ENCODE results near the gene COL9A3. TPM values are rescaled to one million over a fixed set of nuclear protein-coding genes. Genes with fewer than 3 reads are reported as not detected.

COL9A3 gene
- total RNA-seq, 4 donors from 2014 or later = 8.8 to 29.9 (median 14.3) TPM

DNA sequence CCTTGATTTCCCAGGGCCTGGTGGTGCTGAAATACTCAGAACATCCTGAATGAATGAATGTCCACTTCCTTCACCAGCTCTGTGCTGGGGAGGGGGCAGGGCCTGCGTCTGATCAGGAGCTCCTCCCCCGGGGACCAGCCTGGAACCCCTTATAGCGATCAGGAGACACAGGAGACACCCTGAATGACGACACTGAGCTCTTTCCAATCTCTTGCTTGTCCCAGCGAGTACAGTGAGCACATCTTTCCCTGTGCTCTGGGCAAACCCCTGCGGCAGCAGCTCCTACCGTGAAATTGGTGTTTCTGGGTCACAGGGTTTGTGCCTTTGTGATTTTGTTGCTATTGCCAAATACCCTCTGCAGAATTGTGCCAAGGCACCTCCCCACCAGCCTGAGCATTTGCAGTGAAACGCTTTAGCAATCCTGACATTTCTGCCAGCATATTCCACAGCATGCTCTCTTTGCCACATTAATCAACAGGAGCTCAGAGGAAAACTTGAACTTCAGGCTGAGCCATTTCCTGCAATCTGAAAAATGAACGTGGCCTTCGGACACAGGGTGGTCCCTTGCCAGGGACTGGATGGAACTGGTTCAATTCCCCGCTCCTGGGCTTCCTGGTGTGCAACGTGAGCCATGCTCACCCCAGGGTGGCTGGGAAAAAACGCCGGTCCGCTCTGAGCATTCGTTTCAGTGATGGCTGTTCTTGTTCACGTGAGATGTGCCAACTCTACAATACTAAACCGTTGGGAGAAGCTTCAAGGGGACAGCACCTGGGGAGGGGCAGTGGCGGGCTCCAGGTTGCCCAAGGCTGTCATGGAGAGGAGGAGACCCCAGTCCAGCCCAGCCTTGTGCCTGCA lies 43.6 kb upstream of the COL9A3 start:
- H3K27ac ChIP-seq = peak overlapping the region in 2 of 4 donors; percentile 48 to 61
- H3K4me1 ChIP-seq = peaks cover 0 to 35% (median 3%) of the 10 kb centered on the region in 3 donors
- TF ChIP-seq, protein P1, sequence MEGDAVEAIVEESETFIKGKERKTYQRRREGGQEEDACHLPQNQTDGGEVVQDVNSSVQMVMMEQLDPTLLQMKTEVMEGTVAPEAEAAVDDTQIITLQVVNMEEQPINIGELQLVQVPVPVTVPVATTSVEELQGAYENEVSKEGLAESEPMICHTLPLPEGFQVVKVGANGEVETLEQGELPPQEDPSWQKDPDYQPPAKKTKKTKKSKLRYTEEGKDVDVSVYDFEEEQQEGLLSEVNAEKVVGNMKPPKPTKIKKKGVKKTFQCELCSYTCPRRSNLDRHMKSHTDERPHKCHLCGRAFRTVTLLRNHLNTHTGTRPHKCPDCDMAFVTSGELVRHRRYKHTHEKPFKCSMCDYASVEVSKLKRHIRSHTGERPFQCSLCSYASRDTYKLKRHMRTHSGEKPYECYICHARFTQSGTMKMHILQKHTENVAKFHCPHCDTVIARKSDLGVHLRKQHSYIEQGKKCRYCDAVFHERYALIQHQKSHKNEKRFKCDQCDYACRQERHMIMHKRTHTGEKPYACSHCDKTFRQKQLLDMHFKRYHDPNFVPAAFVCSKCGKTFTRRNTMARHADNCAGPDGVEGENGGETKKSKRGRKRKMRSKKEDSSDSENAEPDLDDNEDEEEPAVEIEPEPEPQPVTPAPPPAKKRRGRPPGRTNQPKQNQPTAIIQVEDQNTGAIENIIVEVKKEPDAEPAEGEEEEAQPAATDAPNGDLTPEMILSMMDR (IDR thresholded peaks at IDR 0.05) = no peak
- TF ChIP-seq POLR2A (IDR thresholded peaks at IDR 0.05) (no peak), POLR2AphosphoS5 (IDR thresholded peaks at IDR 0.05) (peak; percentile 75), EP300 (IDR thresholded peaks at IDR 0.05) (no peak)
- 41% methylated on average over 11 of the region's 19 CpGs; no CpG with 5 or more reads in 1 of the 2 donors for WGBS, 2 donors (ENCODE audit: low coverage in 1 of 2)
- peak; percentile 68 for ATAC-seq
- H3K36me3 ChIP-seq = no peaks in the 10 kb centered on the region
- H3K9me3 ChIP-seq = no peaks in the 10 kb centered on the region
- peaks cover 32% of the 10 kb centered on the region for H3K27me3 ChIP-seq
- H3K4me3 ChIP-seq = no peak overlapping the region

GRCh38 chr20:62773845-62774714 lies 42.8 kb upstream of the COL9A3 start:
- TF ChIP-seq POLR2A (IDR thresholded peaks at IDR 0.05) (no peak), EP300 (IDR thresholded peaks at IDR 0.05) (no peak), POLR2AphosphoS5 (IDR thresholded peaks at IDR 0.05) (no peak)
- TF ChIP-seq, protein P1 (IDR thresholded peaks at IDR 0.05) = no peak
- H3K27ac ChIP-seq = peak overlapping the region in 1 of 4 donors; percentile 61
- 80 to 88% methylated on average over 6 to 15 of the region's 29 CpGs for WGBS, 2 donors (ENCODE audit: low coverage in 1 of 2)
- no peak for ATAC-seq
- no peaks in the 10 kb centered on the region for H3K9me3 ChIP-seq
- no peak overlapping the region for H3K4me3 ChIP-seq
- H3K36me3 ChIP-seq = no peaks in the 10 kb centered on the region
- peaks cover 37% of the 10 kb centered on the region for H3K27me3 ChIP-seq
- peaks cover 0 to 26% (median 0%) of the 10 kb centered on the region in 3 donors for H3K4me1 ChIP-seq

- H3K27ac ChIP-seq = no peak overlapping the region
- peaks cover 37% of the 10 kb centered on the region for H3K27me3 ChIP-seq
- H3K9me3 ChIP-seq = no peaks in the 10 kb centered on the region
- no peak for ATAC-seq
- no peak for TF ChIP-seq POLR2AphosphoS5 (IDR thresholded peaks at IDR 0.05)
- TF ChIP-seq, protein P1 (IDR thresholded peaks at IDR 0.05) = no peak
- no peak for TF ChIP-seq POLR2A (IDR thresholded peaks at IDR 0.05)
- no peak for TF ChIP-seq EP300 (IDR thresholded peaks at IDR 0.05)
- no peak overlapping the region for H3K4me3 ChIP-seq
- WGBS, 2 donors (ENCODE audit: low coverage in 1 of 2) = 75% methylated on average over 5 of the region's 8 CpGs; no CpG with 5 or more reads in 1 of the 2 donors
- H3K36me3 ChIP-seq = no peaks in the 10 kb centered on the region
- peaks cover 0 to 22% (median 0%) of the 10 kb centered on the region in 3 donors for H3K4me1 ChIP-seq
These were observed 42.1 kb upstream of the COL9A3 start for GRCh38 chr20:62774762-62775161.

GRCh38 chr20:62775206-62775605 lies 41.6 kb upstream of the COL9A3 start:
- TF ChIP-seq POLR2A (IDR thresholded peaks at IDR 0.05) (no peak), EP300 (IDR thresholded peaks at IDR 0.05) (no peak), POLR2AphosphoS5 (IDR thresholded peaks at IDR 0.05) (no peak)
- TF ChIP-seq, protein P1 (IDR thresholded peaks at IDR 0.05) = no peak
- Histone ChIP-seq H3K4me1 (peaks cover 0 to 22% (median 0%) of the 10 kb centered on the region in 3 donors), H3K27me3 (peaks cover 41% of the 10 kb centered on the region), H3K9me3 (no peaks in the 10 kb centered on the region), H3K27ac (no peak overlapping the region), H3K4me3 (no peak overlapping the region), H3K36me3 (no peaks in the 10 kb centered on the region)
- ATAC-seq = no peak
- 73% methylated on average over 2 of the region's 9 CpGs; no CpG with 5 or more reads in 1 of the 2 donors for WGBS, 2 donors (ENCODE audit: low coverage in 1 of 2)
